Stomach (tissue), 4 donors: Measurements from ENCODE around the gene RTN4RL1.

ENCODE experiments used
- EP300 ChIP-seq: sonication (generic); formaldehyde crosslinking; IDR thresholded peaks from one replicate; pipeline ENCODE4 v1.6.1; 2017; ENCODE audit warnings: antibody characterized with exemption
- POLR2A ChIP-seq, 4 donors: fragments of 450-650 bp; IDR thresholded peaks; one replicate each; pipeline ENCODE4 v1.6.1; 2016; ENCODE audit warnings: antibody characterized with exemption in 4 of 4, control low read depth in 2 of 4, mild to moderate bottlenecking in 1 of 4, moderate library complexity in 1 of 4
- POLR2AphosphoS5 ChIP-seq, 3 donors: sonication (generic); formaldehyde crosslinking; IDR thresholded peaks; one replicate each; pipeline ENCODE4 v1.6.1; 2016; ENCODE audit warnings: antibody characterized with exemption in 3 of 3
- TF ChIP-seq, protein P1 (sequence below), 7 experiments: fragments of 450-650 bp in 4 of 7; fragments of 200-600 bp in 3 of 7; sonication (generic) in 3 of 7; IDR thresholded peaks; one replicate each; pipeline ENCODE4 v1.5.1; 2016 to 2019; ENCODE audit warnings: antibody characterized with exemption in 7 of 7, control low read depth in 2 of 7, mild to moderate bottlenecking in 1 of 7

DNA sequence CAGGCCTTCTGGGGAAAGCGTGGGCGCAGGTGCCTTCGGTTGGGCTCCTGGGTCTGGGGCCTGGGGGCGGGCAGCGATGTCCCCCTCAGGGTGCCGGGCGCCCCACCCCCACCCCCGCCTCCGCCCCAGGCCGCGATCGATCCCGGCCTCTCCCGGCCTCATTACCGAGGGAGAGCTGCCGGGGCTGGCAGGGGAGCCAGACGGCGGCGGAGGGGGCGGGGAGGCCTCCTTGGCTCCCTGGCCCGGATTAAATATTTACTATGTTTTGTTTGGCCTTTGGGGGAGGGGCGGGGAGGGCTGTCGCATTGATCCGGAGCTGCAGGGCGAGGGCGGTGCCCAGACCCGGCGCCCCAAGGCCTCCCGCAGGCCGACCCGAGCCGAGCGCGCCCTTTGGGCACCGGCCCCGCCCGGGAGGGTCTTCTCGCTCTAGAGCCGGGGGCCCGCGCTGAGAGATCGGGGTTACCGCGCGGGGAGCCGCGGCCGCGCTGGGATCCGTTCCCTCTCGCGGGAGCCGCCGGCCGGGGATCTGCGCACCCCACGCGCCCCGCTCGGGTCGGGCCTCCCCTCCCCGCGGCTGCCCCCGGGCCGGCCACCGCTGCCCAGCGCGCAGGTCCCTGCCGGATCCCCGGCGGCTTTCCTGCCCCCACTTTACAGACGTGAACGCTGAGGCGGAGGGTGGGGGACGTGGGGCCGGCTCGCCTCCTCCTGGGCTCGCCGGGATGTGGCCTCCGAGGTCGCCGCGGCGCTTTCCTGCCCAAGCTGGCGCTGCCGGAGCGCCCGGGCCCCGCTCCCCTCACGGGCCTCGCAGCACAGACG lies 27.0 kb downstream of the RTN4RL1 start:
- TF ChIP-seq POLR2A (IDR thresholded peaks at IDR 0.05), result no peak
- no peak for TF ChIP-seq EP300
- TF ChIP-seq, protein P1, sequence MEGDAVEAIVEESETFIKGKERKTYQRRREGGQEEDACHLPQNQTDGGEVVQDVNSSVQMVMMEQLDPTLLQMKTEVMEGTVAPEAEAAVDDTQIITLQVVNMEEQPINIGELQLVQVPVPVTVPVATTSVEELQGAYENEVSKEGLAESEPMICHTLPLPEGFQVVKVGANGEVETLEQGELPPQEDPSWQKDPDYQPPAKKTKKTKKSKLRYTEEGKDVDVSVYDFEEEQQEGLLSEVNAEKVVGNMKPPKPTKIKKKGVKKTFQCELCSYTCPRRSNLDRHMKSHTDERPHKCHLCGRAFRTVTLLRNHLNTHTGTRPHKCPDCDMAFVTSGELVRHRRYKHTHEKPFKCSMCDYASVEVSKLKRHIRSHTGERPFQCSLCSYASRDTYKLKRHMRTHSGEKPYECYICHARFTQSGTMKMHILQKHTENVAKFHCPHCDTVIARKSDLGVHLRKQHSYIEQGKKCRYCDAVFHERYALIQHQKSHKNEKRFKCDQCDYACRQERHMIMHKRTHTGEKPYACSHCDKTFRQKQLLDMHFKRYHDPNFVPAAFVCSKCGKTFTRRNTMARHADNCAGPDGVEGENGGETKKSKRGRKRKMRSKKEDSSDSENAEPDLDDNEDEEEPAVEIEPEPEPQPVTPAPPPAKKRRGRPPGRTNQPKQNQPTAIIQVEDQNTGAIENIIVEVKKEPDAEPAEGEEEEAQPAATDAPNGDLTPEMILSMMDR (IDR thresholded peaks at IDR 0.05), result no peak
- TF ChIP-seq POLR2AphosphoS5 (IDR thresholded peaks at IDR 0.05), result peak in 1 of 3 donors; percentile 11
